HepG2 (cell line): ENCODE measurements around the gene SLC5A10. TPM values are rescaled to one million over a fixed set of nuclear protein-coding genes. Genes with fewer than 3 reads are reported as not detected.
A peak's percentile ranks its signal among the peaks of the same experiment; 100 is the strongest.

Source experiments
- ATAC-seq: fragments of 200-7000 bp; cut with Tn5 transposase; 3 replicates; pipeline ENCODE4 v1.9.1; 2020; ENCODE audit warnings: mild to moderate bottlenecking, moderate library complexity
- BruUV-seq: library from RNA; stranded (reverse); fragments of 400-500 nt; replicated peaks from 2 replicates; lab custom pipeline; 2021; lab: Mats Ljungman, UMichigan
- CTCF ChIA-PET: fragments of 300-600 bp; formaldehyde crosslinking; extraction: SDS; loops from one replicate; lab custom pipeline; 2021; ENCODE audit warnings: low total read pairs, inconsistent platforms, low intra/inter-chr PET ratio; lab: Yijun Ruan, JAX
- POLR2A ChIA-PET: fragments of 350-600 bp; sonication (Branson Sonifier 250); formaldehyde crosslinking; loops from one replicate; lab custom pipeline; 2020; ENCODE audit warnings: antibody characterized with exemption, inconsistent platforms; lab: Yijun Ruan, JAX
- DNase-seq: peaks from one replicate; pipeline ENCODE4 v3.0.0-alpha.2; 2015; ENCODE audit warnings: low spot score
- FAIRE-seq: peaks from 3 replicates; lab custom pipeline; 2011; peaks lifted over from hg19 to GRCh38; lab: Jason Lieb, UNC
- H2AFZ ChIP-seq: one replicate; pipeline ENCODE4 v1.6.1; 2011; ENCODE audit warnings: low read length, inconsistent platforms
- H3K27ac ChIP-seq: fragments of 300-600 bp; 3 replicates; pipeline ENCODE4 v1.8.0; 2011; ENCODE audit warnings: mixed run types, mild to moderate bottlenecking, mixed read lengths, low read length, inconsistent platforms; ENCODE audit not compliant: insufficient read depth; ENCODE audit errors: extremely low read length
- H3K27me3 ChIP-seq, 2 experiments: fragments of 200-600 bp in 1 of 2; 2 replicates in 1 of 2; 3 replicates in 1 of 2; pipeline versions ENCODE4 v1.6.0 to v1.8.0; 2011; ENCODE audit warnings: low read length in 2 of 2, mild to moderate bottlenecking in 2 of 2, moderate library complexity in 2 of 2, inconsistent platforms in 1 of 2; ENCODE audit not compliant: insufficient read depth in 2 of 2, control insufficient read depth in 1 of 2
- H3K36me3 ChIP-seq, 2 experiments: fragments of 200-600 bp in 1 of 2; replicated peaks in 1 of 2; 2 replicates in 1 of 2; 3 replicates in 1 of 2; pipeline versions ENCODE4 v1.5.1 to v1.8.0; 2011; ENCODE audit warnings: low read length in 2 of 2, inconsistent platforms in 1 of 2; ENCODE audit not compliant: insufficient read depth in 2 of 2, control insufficient read depth in 1 of 2
- H3K4me1 ChIP-seq: 2 replicates; pipeline ENCODE4 v1.5.1; 2012; ENCODE audit warnings: low read length, inconsistent platforms; ENCODE audit not compliant: insufficient read depth
- H3K4me2 ChIP-seq: 2 replicates; pipeline ENCODE4 v1.6.0; 2011; ENCODE audit warnings: low read depth, low read length, inconsistent platforms
- H3K4me3 ChIP-seq, 3 experiments: fragments of 200-600 bp in 1 of 3; sonication (generic), shearing (Covaris generic) in 1 of 3; replicated peaks in 1 of 3; 2 replicates each; pipeline ENCODE4 v1.5.1; 2011 to 2016; ENCODE audit warnings: low read length in 3 of 3, inconsistent platforms in 2 of 3, low read depth in 2 of 3, mild to moderate bottlenecking in 2 of 3, control low read depth in 1 of 3, mixed read lengths in 1 of 3; ENCODE audit not compliant: insufficient read depth in 1 of 3
- H3K79me2 ChIP-seq: one replicate; pipeline ENCODE4 v1.6.1; 2011; ENCODE audit warnings: low read length, inconsistent platforms; ENCODE audit not compliant: insufficient read depth
- H3K9ac ChIP-seq: 2 replicates; pipeline ENCODE4 v1.6.0; 2011; ENCODE audit warnings: mild to moderate bottlenecking, low read depth, low read length, inconsistent platforms; ENCODE audit not compliant: insufficient read depth
- H3K9me3 ChIP-seq: 2 replicates; pipeline ENCODE4 v1.5.1; 2012; ENCODE audit warnings: mild to moderate bottlenecking, low read length
- H4K20me1 ChIP-seq: 2 replicates; pipeline ENCODE4 v1.6.0; 2011; ENCODE audit warnings: inconsistent platforms, mild to moderate bottlenecking, low read length, moderate library complexity; ENCODE audit not compliant: insufficient read depth
- CCDC6 ChIP-seq: sonication (generic); formaldehyde crosslinking; IDR thresholded peaks from 2 replicates; pipeline ENCODE4 v1.8.1; 2022; ENCODE audit warnings: mild to moderate bottlenecking, missing genetic modification reagents, moderate library complexity
- FOSL2 ChIP-seq: sonication (generic); formaldehyde crosslinking; IDR thresholded peaks from 2 replicates; pipeline ENCODE4 v1.4.0; 2020; ENCODE audit warnings: missing genetic modification reagents
- FOXP1 ChIP-seq, 2 experiments: fragments of 450-650 bp in 1 of 2; IDR thresholded peaks; 2 replicates each; pipeline ENCODE4 v1.6.1; 2017 to 2018; ENCODE audit warnings: antibody characterized with exemption in 1 of 2
- GABPA ChIP-seq, 2 experiments: IDR thresholded peaks; 2 replicates each; pipeline ENCODE4 v1.6.1; 2011 to 2016; ENCODE audit warnings: low read depth in 2 of 2, low read length in 1 of 2, missing biosample characterization in 1 of 2, missing genetic modification characterization in 1 of 2
- GFI1 ChIP-seq: sonication (generic); formaldehyde crosslinking; IDR thresholded peaks from 2 replicates; pipeline ENCODE4 v1.5.0; 2020; ENCODE audit warnings: missing genetic modification reagents, mild to moderate bottlenecking, borderline replicate concordance
- GLI4 ChIP-seq: sonication (generic); formaldehyde crosslinking; IDR thresholded peaks from 2 replicates; pipeline ENCODE4 v1.5.1; 2020; ENCODE audit warnings: missing genetic modification reagents, mild to moderate bottlenecking, moderate library complexity, borderline replicate concordance
- GMEB1 ChIP-seq: sonication (generic); formaldehyde crosslinking; IDR thresholded peaks from 2 replicates; pipeline ENCODE4 v1.5.1; 2020; ENCODE audit warnings: missing genetic modification reagents, mild to moderate bottlenecking, borderline replicate concordance
- HMG20A ChIP-seq: IDR thresholded peaks from 2 replicates; pipeline ENCODE4 v1.6.1; 2016; ENCODE audit warnings: borderline replicate concordance
- HNF4A ChIP-seq: sonication (generic); formaldehyde crosslinking; IDR thresholded peaks from 2 replicates; pipeline ENCODE4 v1.4.0; 2020; ENCODE audit warnings: missing genetic modification reagents
- MED8 ChIP-seq: sonication (generic); formaldehyde crosslinking; IDR thresholded peaks from 2 replicates; pipeline ENCODE4 v1.8.1; 2023; ENCODE audit warnings: mild to moderate bottlenecking, missing genetic modification reagents; ENCODE audit not compliant: insufficient replicate concordance
- NCOA2 ChIP-seq: sonication (generic); formaldehyde crosslinking; IDR thresholded peaks from 2 replicates; pipeline ENCODE4 v1.8.0; 2022; ENCODE audit warnings: inconsistent platforms
- RXRA ChIP-seq: sonication (generic); formaldehyde crosslinking; IDR thresholded peaks from 2 replicates; pipeline ENCODE4 v1.5.1; 2020; ENCODE audit warnings: missing genetic modification reagents
- RXRB ChIP-seq: IDR thresholded peaks from 2 replicates; pipeline ENCODE4 v1.6.1; 2016; ENCODE audit warnings: borderline replicate concordance, missing genetic modification reagents, missing compliant biosample characterization
- SALL1 ChIP-seq: sonication (generic); formaldehyde crosslinking; IDR thresholded peaks from 2 replicates; pipeline ENCODE4 v1.8.0; 2022; ENCODE audit warnings: mild to moderate bottlenecking, missing genetic modification reagents
- SAP130 ChIP-seq: IDR thresholded peaks from 2 replicates; pipeline ENCODE4 v1.6.1; 2016; ENCODE audit warnings: low read depth
- SIX4 ChIP-seq: sonication (generic); formaldehyde crosslinking; IDR thresholded peaks from 2 replicates; pipeline ENCODE4 v1.4.0; 2020; ENCODE audit warnings: missing genetic modification reagents
- ZNF331 ChIP-seq: sonication (generic); formaldehyde crosslinking; IDR thresholded peaks from 2 replicates; pipeline ENCODE4 v1.4.0; 2020; ENCODE audit warnings: missing genetic modification reagents
- ZNF609 ChIP-seq: sonication (generic); formaldehyde crosslinking; IDR thresholded peaks from 2 replicates; pipeline ENCODE4 v1.4.0; 2020; ENCODE audit warnings: mild to moderate bottlenecking, missing genetic modification reagents, borderline replicate concordance
- ZNF674 ChIP-seq: sonication (generic); formaldehyde crosslinking; IDR thresholded peaks from 2 replicates; pipeline ENCODE4 v1.5.0; 2020; ENCODE audit warnings: low read depth, mild to moderate bottlenecking, missing genetic modification reagents
- ZSCAN9 ChIP-seq: IDR thresholded peaks from 2 replicates; pipeline ENCODE4 v1.6.1; 2016; ENCODE audit warnings: borderline replicate concordance
- WGBS: methylation state at CpG from one replicate; pipeline ENCODE4 v1.1.6; 2017; ENCODE audit warnings: low lambda C conversion rate; 5-methylcytosine and 5-hydroxymethylcytosine counted together
- in situ Hi-C: cut with HindIII; loops from 2 replicates; pipeline ENCODE4 v1.10.0; 2017; ENCODE audit warnings: low pct_unique_long_range_greater_than_20kb; ENCODE audit not compliant: extremely low pct_ligation_motif_present
- intact Hi-C: fragments of 100-400 bp; cut with micrococcal nuclease; formaldehyde crosslinking; loops from one replicate; pipeline ENCODE4 v1.10.0; 2022; ENCODE audit not compliant: unreplicated experiment
- polyA plus RNA-seq, 8 experiments: library from polyadenylated mRNA; depleted of rRNA in 3 of 8; stranded (reverse) in 7 of 8; unstranded in 1 of 8; fragments of >200 nt; fragmentation: Illumina TruSeq in 4 of 8; extraction: Trizol in 4 of 8; gene quantifications; 2 replicates each; pipeline versions ENCODE4 v1.2.1 to v1.2.3, GENCODE V29; 2011 to 2016; ENCODE audit warnings: low read depth in 4 of 8, missing spikeins in 1 of 8, mixed read lengths in 1 of 8; ENCODE audit not compliant: insufficient read depth in 1 of 8
- total RNA-seq, 5 experiments: library from RNA; depleted of rRNA; stranded (reverse); fragments of >200 nt; fragmentation: Illumina TruSeq; extraction: Trizol; gene quantifications; 2 replicates each; pipeline ENCODE4 v1.2.3, GENCODE V29; 2016; ENCODE audit warnings: low read depth in 1 of 5

The SLC5A10 gene
- total and polyA plus RNA-seq, 2 of the 13 experiments (the other 11 are each of a cell fraction or from before 2014, with no cell fraction given), result 0.05 TPM; not detected in 1

GRCh38 chr17:18920911-18921441 lies 31.0 kb upstream of the SLC5A10 start:
- DNase-seq (peak; percentile 32), FAIRE-seq (peak; percentile 90), ATAC-seq (no peak; the same call in 2 of the 3 replicates)
- Histone ChIP-seq H3K27me3 (no peaks in the 10 kb centered on the region), H2AFZ (no peak overlapping the region), H3K27ac (no peak overlapping the region), H3K9me3 (no peaks in the 10 kb centered on the region), H3K79me2 (peaks cover 7% of the 10 kb centered on the region), H3K4me1 (peaks cover 55% of the 10 kb centered on the region), H3K36me3 (peaks cover 6 to 19% of the 10 kb centered on the region in 2 experiments; a peak in 4 of 5 replicates), H3K4me3 (no peak overlapping the region), H3K9ac (no peak overlapping the region), H4K20me1 (peaks cover 8% of the 10 kb centered on the region; the same call in 1 of the 2 replicates), H3K4me2 (peak overlapping the region; percentile 12; the same call in 1 of the 2 replicates)
- POLR2A ChIA-PET, result no interaction called here
- CTCF ChIA-PET, result no interaction called here
- 13% methylated on average over 6 of the region's 6 CpGs for WGBS
- in situ Hi-C loops, result no loop called here
- BruUV-seq, result no TSS peak
- intact Hi-C loops, result no loop called here
- TF ChIP-seq FOXP1 (IDR thresholded peaks at IDR 0.05) (no peak), FOXP1 (CRISPR knock-in tag; IDR thresholded peaks at IDR 0.05) (peak; percentile 66), FOSL2 (CRISPR knock-in tag) (peak; percentile 37; the same call in 1 of the 2 replicates), GFI1 (peak; percentile 86), RXRB (CRISPR knock-in tag) (peak; percentile 96), SALL1 (CRISPR knock-in tag) (peak; percentile 86), ZNF609 (CRISPR knock-in tag) (no peak), CCDC6 (CRISPR knock-in tag) (no peak), ZNF331 (CRISPR knock-in tag) (no peak), GLI4 (no peak), ZSCAN9 (0 out of 2 replicates have a peak, but pooled peaks have one; percentile 25), NCOA2 (CRISPR knock-in tag) (peak; percentile 58), HNF4A (CRISPR knock-in tag) (peak; percentile 55), SAP130 (CRISPR knock-in tag) (peak; percentile 71), SIX4 (CRISPR knock-in tag) (no peak), HMG20A (CRISPR knock-in tag) (peak; percentile 82; the same call in 1 of the 2 replicates), GMEB1 (CRISPR knock-in tag) (no peak), ZNF674 (CRISPR knock-in tag) (no peak), MED8 (peak; percentile 31), RXRA (CRISPR knock-in tag) (peak; percentile 57; the same call in 1 of the 2 replicates), GABPA (IDR thresholded peaks at IDR 0.05; ENCODE audit: low read depth, low read length) (no peak), GABPA (CRISPR knock-in tag; IDR thresholded peaks at IDR 0.05; ENCODE audit: low read depth) (peak; percentile 32; the same call in 1 of the 2 replicates)
